ENCODE data around the gene PDE3A. TPM values are rescaled to one million over a fixed set of nuclear protein-coding genes. Genes with fewer than 3 reads are reported as not detected.
"Not testable (repeated sequence)": the region's sequence is repeated elsewhere in the genome, so short reads cannot be mapped to it uniquely, and the experiment has no call there.

The PDE3A gene
- total RNA-seq, 1 donor from 2014 or later, result 8.5 TPM

- DNase-seq (ENCODE audit: low spot score), result no peak
These were observed 234.5 kb downstream of the PDE3A start for GRCh38 chr12:20602641-20603391.

- DNase-seq (ENCODE audit: low spot score), result no peak
These were observed 236.2 kb downstream of the PDE3A start for GRCh38 chr12:20604408-20605067.

GRCh38 chr12:20615020-20615419 lies 246.7 kb downstream of the PDE3A start:
- DNase-seq (ENCODE audit: low spot score), result not testable (repeated sequence)

GRCh38 chr12:20616093-20616492 lies 247.8 kb downstream of the PDE3A start:
- no peak for DNase-seq (ENCODE audit: low spot score)

DNA sequence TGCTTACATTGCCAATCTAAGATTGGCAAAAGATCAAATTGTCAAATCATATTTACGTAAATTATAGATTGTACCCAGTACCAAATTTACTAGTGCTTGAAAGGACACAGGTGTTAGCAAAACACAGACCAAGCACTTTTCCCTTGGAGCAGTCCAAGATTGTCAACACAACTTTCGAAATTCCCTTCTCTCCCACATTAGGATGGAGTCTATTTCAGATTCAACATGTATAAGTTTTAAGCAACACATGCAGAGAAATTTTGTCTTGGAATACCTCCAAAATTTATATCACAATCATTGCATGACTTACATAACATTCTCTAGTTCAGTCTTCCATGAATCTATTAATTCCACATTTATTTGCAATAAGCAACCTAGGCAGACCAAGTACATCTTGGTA lies 251.9 kb downstream of the PDE3A start:
- DNase-seq (ENCODE audit: low spot score), result no peak

- no peak for DNase-seq (ENCODE audit: low spot score)
These were observed 256.4 kb downstream of the PDE3A start for GRCh38 chr12:20624718-20625117.

DNA sequence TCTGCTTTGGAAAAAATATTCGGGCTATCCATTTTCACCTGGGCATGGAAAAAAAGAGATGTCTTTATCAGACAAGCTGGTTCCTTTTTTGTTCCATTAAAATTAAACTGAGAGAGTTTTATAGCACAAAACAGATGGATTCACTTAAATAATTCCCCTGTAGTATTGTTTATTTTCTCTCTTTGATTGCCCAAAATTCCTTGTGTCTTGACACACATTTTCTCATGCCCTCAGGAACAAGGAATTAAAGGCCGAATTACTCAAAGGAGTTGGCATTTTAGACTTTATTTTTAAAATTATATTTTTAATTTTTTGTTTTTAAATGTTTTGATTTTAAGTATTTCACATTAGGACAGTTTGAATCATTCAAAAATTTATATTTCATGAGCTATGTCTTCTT lies 257.2 kb downstream of the PDE3A start:
- DNase-seq (ENCODE audit: low spot score), result no peak

GRCh38 chr12:20627001-20627588 lies 258.8 kb downstream of the PDE3A start:
- no peak for DNase-seq (ENCODE audit: low spot score)

DNA sequence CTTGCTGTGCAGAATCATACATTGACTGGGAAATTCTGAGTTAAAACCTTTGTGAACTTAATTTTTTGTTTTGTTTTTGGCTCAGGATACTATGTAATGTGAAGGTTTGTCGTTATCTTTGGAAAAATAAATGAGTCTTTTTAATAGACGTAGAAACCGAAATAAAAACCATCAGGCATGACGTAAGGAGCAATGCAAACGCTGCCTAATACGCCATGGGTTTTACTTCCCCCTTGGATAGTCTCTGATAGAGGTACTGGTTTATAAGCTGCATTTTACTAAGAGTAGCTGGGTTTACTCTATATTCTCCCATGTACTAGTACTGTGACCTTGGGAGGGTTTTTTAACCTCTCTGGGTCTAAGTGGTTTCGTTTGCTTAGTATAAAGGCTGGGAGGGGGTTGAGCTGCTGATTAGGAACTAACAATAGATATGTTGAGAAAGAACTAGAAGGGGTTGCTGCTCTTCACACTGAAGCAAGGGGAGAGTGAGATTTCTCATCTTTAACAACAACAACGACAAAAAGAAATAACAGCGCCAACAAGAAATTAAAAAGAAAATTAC lies 260.0 kb downstream of the PDE3A start:
- DNase-seq (ENCODE audit: low spot score), result no peak

- DNase-seq (ENCODE audit: low spot score), result no peak
These were observed 260.7 kb downstream of the PDE3A start for GRCh38 chr12:20628999-20629398.

- DNase-seq (ENCODE audit: low spot score), result peak; percentile 56
These were observed 261.2 kb downstream of the PDE3A start for GRCh38 chr12:20629414-20630156.

GRCh38 chr12:20631711-20632110 lies 263.4 kb downstream of the PDE3A start:
- no peak for DNase-seq (ENCODE audit: low spot score)

- no peak for DNase-seq (ENCODE audit: low spot score)
These were observed 272.8 kb downstream of the PDE3A start for GRCh38 chr12:20641106-20641505.

GRCh38 chr12:20643822-20644221 lies 275.5 kb downstream of the PDE3A start:
- DNase-seq (ENCODE audit: low spot score), result no peak

- no peak for DNase-seq (ENCODE audit: low spot score)
These were observed 278.0 kb downstream of the PDE3A start for GRCh38 chr12:20646239-20646827.

- no peak for DNase-seq (ENCODE audit: low spot score)
These were observed 285.5 kb downstream of the PDE3A start for GRCh38 chr12:20653871-20654270.

DNA sequence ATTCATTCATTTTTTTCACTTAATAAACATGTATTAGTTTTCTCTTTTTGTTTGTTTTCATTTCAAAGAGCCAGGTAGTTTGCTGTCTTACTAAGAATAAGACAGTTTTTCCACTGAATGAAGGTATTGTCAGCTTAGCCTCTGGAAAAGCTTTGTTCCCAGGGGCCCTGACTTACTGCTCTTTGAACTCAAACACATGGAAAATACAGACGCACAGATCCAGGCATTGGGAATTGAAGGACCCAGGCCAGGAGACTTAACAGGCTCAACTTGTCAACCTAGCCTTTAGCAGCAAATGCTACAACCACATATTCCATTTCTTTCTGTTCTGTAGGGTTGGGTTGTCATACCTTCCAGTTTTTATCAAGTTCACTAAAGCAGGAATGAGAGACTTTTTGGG lies 288.3 kb downstream of the PDE3A start:
- DNase-seq (ENCODE audit: low spot score), result no peak

- no peak for DNase-seq (ENCODE audit: low spot score)
These were observed 289.2 kb downstream of the PDE3A start for GRCh38 chr12:20657496-20657895.

- DNase-seq (ENCODE audit: low spot score), result no peak
These were observed 313.0 kb downstream of the PDE3A start for GRCh38 chr12:20681334-20681733.

DNA sequence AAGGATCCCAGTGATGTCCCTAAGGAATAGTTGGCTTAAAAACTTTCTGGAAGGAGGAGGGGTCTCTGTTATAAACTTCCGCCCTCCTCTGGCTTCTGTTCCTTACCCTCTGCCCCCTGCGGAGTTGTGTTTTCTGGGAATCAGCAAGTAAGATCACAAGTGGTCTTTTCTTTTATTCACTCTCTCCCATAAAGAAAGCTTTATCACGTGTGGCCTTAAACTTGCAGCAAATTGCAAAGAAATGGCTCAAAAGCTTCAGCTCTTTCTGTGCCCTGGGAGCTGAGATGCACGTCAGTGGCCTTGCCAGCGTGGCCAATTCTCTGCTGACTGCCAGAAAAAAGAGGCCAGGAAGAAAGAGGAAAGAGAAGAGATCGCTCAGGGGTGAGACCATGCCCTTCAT lies 326.9 kb downstream of the PDE3A start, which contains the start of gene SLCO1C1:
Gene SLCO1C1, plus strand, starts transcription at position 101 of the 400 bp plus-strand sequence. CDS start 4,245 bp downstream, outside the sequence.
- no peak for DNase-seq (ENCODE audit: low spot score)

- no peak for DNase-seq (ENCODE audit: low spot score)
These were observed 328.0 kb downstream of the PDE3A start for GRCh38 chr12:20696181-20696905.
